ENCODE results near the gene ACER3. TPM values are rescaled to one million over a fixed set of nuclear protein-coding genes. Genes with fewer than 3 reads are reported as not detected.
"Not testable (repeated sequence)": the region's sequence is repeated elsewhere in the genome, so short reads cannot be mapped to it uniquely, and the experiment has no call there.

The ACER3 gene
- total and polyA plus RNA-seq, 5 experiments from 2014 or later = 3.1 to 7.8 (median 6.3) TPM

GRCh38 chr11:76839311-76839710 lies 21.4 kb upstream of the ACER3 start:
- H3K4me1 Mint-ChIP-seq = peaks cover 0 to 2% (median 0%) of the 10 kb centered on the region in 4 donors
- no peak overlapping the region for H3K27ac Mint-ChIP-seq
- POLR2A ChIA-PET = no interaction called here
- ATAC-seq = no peak
- DNase-seq = no peak
- H3K27me3 Mint-ChIP-seq = peaks cover 15 to 33% (median 29%) of the 10 kb centered on the region in 5 donors
- no peak overlapping the region for H3K4me3 Mint-ChIP-seq
- no peaks in the 10 kb centered on the region for H3K9me3 Mint-ChIP-seq
- peaks cover 0 to 2% (median 1%) of the 10 kb centered on the region in 3 donors for H3K36me3 Mint-ChIP-seq

DNA sequence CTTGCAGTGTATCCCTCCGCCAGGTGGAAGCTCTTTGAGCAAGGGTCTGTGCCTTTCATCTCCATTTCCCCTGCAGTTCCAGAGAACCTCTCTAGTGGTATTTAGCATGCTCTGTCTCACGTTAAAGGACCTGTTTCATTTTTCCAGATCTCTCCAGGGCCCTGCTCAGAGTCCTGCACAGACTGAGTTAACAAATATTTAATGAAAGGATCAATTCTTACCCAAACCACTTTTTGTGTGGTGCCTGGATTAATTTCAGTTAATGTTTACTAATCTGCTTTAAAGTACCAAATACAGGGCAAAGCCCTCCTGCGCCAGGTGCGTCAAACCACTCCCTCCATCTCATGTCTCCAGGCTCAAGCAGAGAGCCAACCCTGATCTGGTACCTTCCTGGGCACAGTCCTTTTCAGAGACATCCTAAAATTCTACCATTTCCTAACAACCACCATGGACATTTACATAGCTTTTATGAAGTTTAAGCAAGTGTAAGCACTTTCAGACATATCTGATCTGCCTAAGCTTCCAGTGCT lies 18.7 kb upstream of the ACER3 start:
- POLR2A ChIA-PET = interaction anchor here (1.2 kb wide), 1 partner anchor 16 kb away, joined by 7 read pairs; no protein-coding TSS in a partner anchor
- no peak overlapping the region for H3K4me3 Mint-ChIP-seq
- peaks cover 0 to 2% (median 0%) of the 10 kb centered on the region in 4 donors for H3K4me1 Mint-ChIP-seq
- peaks cover 15 to 39% (median 33%) of the 10 kb centered on the region in 5 donors for H3K27me3 Mint-ChIP-seq
- peaks cover 0 to 5% (median 2%) of the 10 kb centered on the region in 3 donors for H3K36me3 Mint-ChIP-seq
- no peak overlapping the region for H3K27ac Mint-ChIP-seq
- no peaks in the 10 kb centered on the region for H3K9me3 Mint-ChIP-seq
- DNase-seq (no peak), ATAC-seq (no peak)

DNA sequence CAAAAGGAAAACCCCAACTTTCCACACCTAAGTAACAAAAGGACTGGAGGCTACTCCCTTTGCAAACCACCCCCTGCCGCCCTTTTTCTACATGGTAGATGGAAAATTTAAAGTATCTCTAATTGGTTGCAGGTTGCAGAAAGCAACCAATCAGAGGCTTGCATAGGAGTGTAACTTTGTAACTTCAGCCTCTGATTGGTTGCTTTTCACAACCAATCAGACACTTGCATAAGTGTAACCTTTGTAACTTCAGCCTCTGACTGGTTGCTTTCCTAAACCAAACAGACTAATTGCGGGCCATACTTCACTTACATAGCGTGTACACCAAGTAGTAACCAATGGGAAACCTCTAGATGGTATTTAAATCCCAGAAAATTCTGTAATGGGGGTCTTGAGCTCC lies 16.8 kb upstream of the ACER3 start:
- H3K9me3 Mint-ChIP-seq = no peaks in the 10 kb centered on the region
- peaks cover 0 to 5% (median 2%) of the 10 kb centered on the region in 3 donors for H3K36me3 Mint-ChIP-seq
- H3K27ac Mint-ChIP-seq = no peak overlapping the region
- peaks cover 17 to 44% (median 39%) of the 10 kb centered on the region in 5 donors for H3K27me3 Mint-ChIP-seq
- ATAC-seq (no peak), DNase-seq (no peak)
- H3K4me1 Mint-ChIP-seq = no peaks in the 10 kb centered on the region
- POLR2A ChIA-PET = no interaction called here
- no peak overlapping the region for H3K4me3 Mint-ChIP-seq

DNA sequence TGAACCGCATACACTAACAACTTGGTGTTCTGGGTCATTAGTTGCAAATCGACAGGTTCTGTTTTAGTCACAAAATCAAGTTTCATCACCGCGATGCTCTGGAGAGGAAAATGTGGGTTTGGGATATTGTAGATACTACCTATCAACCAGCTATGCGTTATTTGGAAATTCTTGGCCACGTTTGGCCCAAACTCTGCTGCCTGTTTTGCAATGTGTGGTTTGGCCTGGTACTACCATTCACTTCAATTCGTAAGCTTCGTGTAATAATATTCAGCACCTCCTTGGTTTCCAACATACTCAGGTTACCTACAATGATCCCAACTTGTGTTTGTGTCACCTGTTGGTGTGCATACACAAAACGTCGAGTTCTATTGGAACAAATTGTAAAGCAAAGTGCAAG lies 16.2 kb upstream of the ACER3 start:
- Mint-ChIP-seq H3K27ac (peak overlapping the region in 1 of 10 donors; percentile 6), H3K9me3 (no peaks in the 10 kb centered on the region), H3K4me3 (no peak overlapping the region), H3K36me3 (peaks cover 0 to 5% (median 2%) of the 10 kb centered on the region in 3 donors), H3K4me1 (no peaks in the 10 kb centered on the region), H3K27me3 (peaks cover 16 to 45% (median 33%) of the 10 kb centered on the region in 5 donors)
- DNase-seq = no peak
- POLR2A ChIA-PET = no interaction called here
- ATAC-seq = no peak

- DNase-seq (no peak), ATAC-seq (no peak)
- Mint-ChIP-seq H3K9me3 (no peaks in the 10 kb centered on the region), H3K4me1 (no peaks in the 10 kb centered on the region), H3K36me3 (peaks cover 0 to 5% (median 2%) of the 10 kb centered on the region in 3 donors), H3K27me3 (peaks cover 17 to 42% (median 31%) of the 10 kb centered on the region in 5 donors), H3K4me3 (no peak overlapping the region), H3K27ac (no peak overlapping the region)
- POLR2A ChIA-PET = no interaction called here
Measured at GRCh38 chr11:76845069-76845468, 15.6 kb upstream of the ACER3 start.

- peaks cover 0 to 5% (median 2%) of the 10 kb centered on the region in 3 donors for H3K36me3 Mint-ChIP-seq
- DNase-seq (no peak), ATAC-seq (no peak)
- H3K4me1 Mint-ChIP-seq = no peaks in the 10 kb centered on the region
- no peaks in the 10 kb centered on the region for H3K9me3 Mint-ChIP-seq
- POLR2A ChIA-PET = no interaction called here
- H3K27me3 Mint-ChIP-seq = peaks cover 17 to 40% (median 28%) of the 10 kb centered on the region in 5 donors
- no peak overlapping the region for H3K27ac Mint-ChIP-seq
- no peak overlapping the region for H3K4me3 Mint-ChIP-seq
Measured at GRCh38 chr11:76846441-76846840, 14.3 kb upstream of the ACER3 start.

DNA sequence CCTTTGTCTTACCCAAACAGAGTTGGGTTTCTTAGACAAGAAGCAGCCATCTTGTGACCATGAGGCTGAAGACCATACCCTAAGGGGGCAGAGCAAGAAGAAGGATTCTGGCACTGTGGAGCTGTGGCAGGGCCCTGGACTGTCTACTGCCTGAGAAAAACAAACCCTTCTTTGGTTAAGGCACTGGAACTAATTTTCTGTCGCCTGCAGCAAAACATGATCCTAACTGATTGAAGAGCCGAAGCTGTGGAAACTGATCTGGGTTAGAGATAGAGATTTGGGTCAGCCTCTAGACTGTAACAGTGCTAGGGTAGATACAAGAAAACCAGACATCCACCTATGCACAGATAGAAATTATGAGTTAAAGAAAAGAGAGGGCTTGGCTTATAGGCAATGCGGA lies 11.3 kb upstream of the ACER3 start:
- POLR2A ChIA-PET = no interaction called here
- Mint-ChIP-seq H3K36me3 (peaks cover 0 to 3% (median 0%) of the 10 kb centered on the region in 3 donors), H3K4me3 (no peak overlapping the region), H3K9me3 (no peaks in the 10 kb centered on the region), H3K27ac (no peak overlapping the region), H3K4me1 (no peaks in the 10 kb centered on the region), H3K27me3 (peaks cover 5 to 20% (median 13%) of the 10 kb centered on the region in 5 donors)
- no peak for DNase-seq
- ATAC-seq = no peak

- POLR2A ChIA-PET = no interaction called here
- peaks cover 5 to 19% (median 13%) of the 10 kb centered on the region in 5 donors for H3K27me3 Mint-ChIP-seq
- no peaks in the 10 kb centered on the region for H3K36me3 Mint-ChIP-seq
- H3K9me3 Mint-ChIP-seq = no peaks in the 10 kb centered on the region
- DNase-seq (no peak), ATAC-seq (no peak)
- no peaks in the 10 kb centered on the region for H3K4me1 Mint-ChIP-seq
- H3K4me3 Mint-ChIP-seq = no peak overlapping the region
- no peak overlapping the region for H3K27ac Mint-ChIP-seq
Measured at GRCh38 chr11:76850130-76850529, 10.6 kb upstream of the ACER3 start.

GRCh38 chr11:76850815-76851214 lies 9.9 kb upstream of the ACER3 start:
- Mint-ChIP-seq H3K4me3 (no peak overlapping the region), H3K4me1 (no peaks in the 10 kb centered on the region), H3K9me3 (no peaks in the 10 kb centered on the region), H3K36me3 (no peaks in the 10 kb centered on the region), H3K27me3 (peaks cover 5 to 19% (median 13%) of the 10 kb centered on the region in 5 donors), H3K27ac (no peak overlapping the region)
- DNase-seq (no peak), ATAC-seq (no peak)
- POLR2A ChIA-PET = no interaction called here

- no peaks in the 10 kb centered on the region for H3K9me3 Mint-ChIP-seq
- H3K27me3 Mint-ChIP-seq = no peaks in the 10 kb centered on the region
- H3K4me3 Mint-ChIP-seq = no peak overlapping the region
- H3K36me3 Mint-ChIP-seq = no peaks in the 10 kb centered on the region
- POLR2A ChIA-PET = interaction anchor here (0.7 kb wide), 1 partner anchor 14 kb away, joined by 3 read pairs; no protein-coding TSS in a partner anchor
- no peak overlapping the region for H3K27ac Mint-ChIP-seq
- no peak for ATAC-seq
- no peak for DNase-seq
- H3K4me1 Mint-ChIP-seq = peaks cover 0 to 9% (median 3%) of the 10 kb centered on the region in 4 donors
Measured at GRCh38 chr11:76854709-76855108, 6.0 kb upstream of the ACER3 start.

GRCh38 chr11:76855670-76856069 lies 5.0 kb upstream of the ACER3 start:
- ATAC-seq, H3K36me3 Mint-ChIP-seq, POLR2A ChIA-PET, H3K4me3 Mint-ChIP-seq, DNase-seq, H3K27ac Mint-ChIP-seq, H3K27me3 Mint-ChIP-seq, H3K9me3 Mint-ChIP-seq: not testable (repeated sequence)
- H3K4me1 Mint-ChIP-seq = peaks cover 0 to 14% (median 6%) of the 10 kb centered on the region in 4 donors

- POLR2A ChIA-PET = no interaction called here
- DNase-seq = no peak
- Mint-ChIP-seq H3K27me3 (no peaks in the 10 kb centered on the region), H3K27ac (no peak overlapping the region), H3K9me3 (no peaks in the 10 kb centered on the region), H3K4me3 (no peak overlapping the region), H3K4me1 (peaks cover 0 to 16% (median 9%) of the 10 kb centered on the region in 4 donors), H3K36me3 (no peaks in the 10 kb centered on the region)
- no peak for ATAC-seq
Measured at GRCh38 chr11:76856106-76856505, 4.6 kb upstream of the ACER3 start.

DNA sequence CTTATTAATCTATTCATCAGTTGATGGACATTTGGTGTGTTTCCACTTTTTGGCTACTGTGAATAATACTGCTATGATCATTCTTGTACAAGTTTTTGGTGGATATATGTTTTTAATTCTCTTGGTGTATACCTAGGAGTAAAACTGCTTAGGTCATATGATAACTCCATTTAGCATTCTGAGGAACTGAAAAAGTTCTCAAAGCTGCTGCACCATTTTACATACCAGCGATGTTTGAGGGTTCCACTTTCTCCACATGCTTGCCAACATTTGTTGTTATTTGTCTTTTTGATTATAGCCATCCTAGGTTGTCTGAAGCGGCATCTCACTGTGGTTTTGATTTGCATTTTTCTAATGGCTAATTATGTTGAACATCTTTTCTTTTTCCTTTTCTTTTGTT lies 4.1 kb upstream of the ACER3 start:
- H3K4me3 Mint-ChIP-seq = no peak overlapping the region
- H3K36me3 Mint-ChIP-seq = no peaks in the 10 kb centered on the region
- DNase-seq = no peak
- no peak for ATAC-seq
- no peak overlapping the region for H3K27ac Mint-ChIP-seq
- H3K9me3 Mint-ChIP-seq = no peaks in the 10 kb centered on the region
- no peaks in the 10 kb centered on the region for H3K27me3 Mint-ChIP-seq
- H3K4me1 Mint-ChIP-seq = peaks cover 2 to 20% (median 13%) of the 10 kb centered on the region in 4 donors
- POLR2A ChIA-PET = no interaction called here
